NCI-H1048 (cell line): ENCODE data around the gene FADS2.

ENCODE experiments used
- DNase-seq: peaks from one replicate; lab custom pipeline; 2025; lab: John Stamatoyannopoulos, UW

FADS2 gene

DNA sequence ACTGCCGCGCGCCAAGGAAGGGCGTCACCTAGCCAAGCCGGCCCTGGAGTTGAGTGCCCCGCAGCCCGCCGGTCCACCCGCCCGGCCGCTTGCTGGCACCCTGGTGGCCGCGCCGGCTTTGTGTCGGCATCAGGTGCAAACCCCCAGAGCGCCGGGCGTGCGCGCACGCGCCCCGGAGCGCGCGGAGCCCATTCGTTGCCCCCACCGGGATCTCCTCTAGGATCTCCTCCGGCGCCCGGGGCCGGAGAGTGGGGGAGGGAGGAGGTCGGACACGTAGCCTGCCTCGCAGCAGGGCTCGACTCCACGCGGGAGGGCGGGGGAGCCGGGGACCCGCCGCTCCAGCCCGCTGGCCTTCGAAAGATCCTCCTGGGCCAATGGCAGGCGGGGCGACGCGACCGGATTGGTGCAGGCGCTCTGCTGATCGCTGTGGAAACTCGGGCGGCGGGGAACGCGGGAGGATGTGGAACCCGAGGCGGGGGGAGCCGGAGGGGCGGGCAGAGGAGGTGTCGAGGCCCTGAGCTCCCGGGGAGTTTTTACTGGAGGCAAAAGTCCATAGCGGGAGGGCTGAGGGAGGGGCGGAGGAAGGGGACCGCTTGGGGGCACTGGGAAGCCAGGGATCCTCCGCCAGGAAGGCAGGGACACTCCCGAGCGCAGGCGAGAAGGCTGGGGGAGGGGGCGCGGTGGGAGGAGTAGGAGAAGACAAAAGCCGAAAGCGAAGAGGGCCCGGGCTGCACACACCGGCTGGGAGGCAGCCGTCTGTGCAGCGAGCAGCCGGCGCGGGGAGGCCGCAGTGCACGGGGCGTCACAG lies at the start of gene FADS2:
TSS of gene FADS2 (plus strand) at position 730 of the 808 bp plus-strand sequence. CDS start 91 bp downstream, outside the sequence.
- DNase-seq = peak; percentile 78

DNA sequence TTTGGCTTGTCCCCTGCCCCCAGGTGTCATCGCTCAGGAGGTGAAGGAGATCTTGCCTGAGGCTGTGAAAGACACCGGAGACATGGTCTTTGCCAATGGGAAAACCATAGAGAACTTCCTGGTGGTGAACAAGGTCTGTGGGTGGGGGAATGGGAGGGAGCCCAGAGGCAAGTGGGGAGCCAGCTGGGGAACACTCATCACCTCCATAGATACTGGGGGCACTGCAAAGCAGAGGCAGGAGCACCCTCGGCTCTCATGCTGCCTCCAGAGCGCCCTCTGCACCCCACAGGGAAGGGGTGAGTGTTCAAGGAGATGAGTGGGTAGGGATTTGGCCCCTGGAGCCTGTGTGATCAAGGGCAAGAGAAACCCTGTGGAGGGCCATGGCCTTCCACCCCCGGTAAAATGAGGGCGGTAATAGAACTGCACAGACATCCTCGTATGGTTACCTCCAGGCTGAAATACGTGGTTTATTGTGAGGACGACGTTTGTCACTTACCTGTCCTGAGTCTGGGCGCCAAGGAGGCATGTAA lies 49.7 kb upstream of the FADS2 start:
- no peak for DNase-seq

DNA sequence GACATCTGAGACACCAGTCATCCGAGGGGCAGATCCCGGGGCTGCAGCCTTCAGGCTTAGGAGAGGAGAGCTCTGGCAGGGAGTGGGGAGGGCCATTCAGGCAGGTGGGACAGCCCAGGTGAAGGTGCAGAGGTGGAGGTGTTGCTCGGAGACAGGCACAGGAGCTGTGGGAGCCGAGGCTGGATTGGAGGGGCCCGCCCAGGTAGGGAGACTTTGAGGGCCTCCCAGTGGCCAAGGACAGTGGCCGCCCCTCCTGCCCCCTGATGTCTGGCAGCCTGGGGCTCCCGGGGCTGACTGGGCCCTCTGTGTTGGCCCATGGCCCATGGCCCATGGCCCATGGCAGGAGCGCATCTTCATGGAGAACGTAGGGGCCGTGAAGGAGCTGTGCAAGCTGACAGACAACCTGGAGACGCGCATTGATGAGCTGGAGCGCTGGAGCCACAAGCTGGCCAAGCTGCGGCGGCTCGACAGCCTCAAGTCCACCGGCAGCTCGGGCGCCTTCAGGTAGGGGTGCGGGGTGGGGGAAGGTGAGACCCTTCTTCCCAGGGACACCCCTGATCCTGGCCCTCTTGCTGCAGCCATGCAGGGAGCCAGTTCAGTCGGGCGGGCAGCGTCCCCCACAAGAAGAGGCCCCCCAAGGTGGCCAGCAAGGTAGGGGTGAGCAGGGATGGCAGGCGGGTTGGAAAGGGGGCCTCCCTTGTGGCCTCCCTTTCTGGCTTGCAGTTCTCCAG lies 49.0 kb upstream of the FADS2 start:
- DNase-seq = no peak

DNA sequence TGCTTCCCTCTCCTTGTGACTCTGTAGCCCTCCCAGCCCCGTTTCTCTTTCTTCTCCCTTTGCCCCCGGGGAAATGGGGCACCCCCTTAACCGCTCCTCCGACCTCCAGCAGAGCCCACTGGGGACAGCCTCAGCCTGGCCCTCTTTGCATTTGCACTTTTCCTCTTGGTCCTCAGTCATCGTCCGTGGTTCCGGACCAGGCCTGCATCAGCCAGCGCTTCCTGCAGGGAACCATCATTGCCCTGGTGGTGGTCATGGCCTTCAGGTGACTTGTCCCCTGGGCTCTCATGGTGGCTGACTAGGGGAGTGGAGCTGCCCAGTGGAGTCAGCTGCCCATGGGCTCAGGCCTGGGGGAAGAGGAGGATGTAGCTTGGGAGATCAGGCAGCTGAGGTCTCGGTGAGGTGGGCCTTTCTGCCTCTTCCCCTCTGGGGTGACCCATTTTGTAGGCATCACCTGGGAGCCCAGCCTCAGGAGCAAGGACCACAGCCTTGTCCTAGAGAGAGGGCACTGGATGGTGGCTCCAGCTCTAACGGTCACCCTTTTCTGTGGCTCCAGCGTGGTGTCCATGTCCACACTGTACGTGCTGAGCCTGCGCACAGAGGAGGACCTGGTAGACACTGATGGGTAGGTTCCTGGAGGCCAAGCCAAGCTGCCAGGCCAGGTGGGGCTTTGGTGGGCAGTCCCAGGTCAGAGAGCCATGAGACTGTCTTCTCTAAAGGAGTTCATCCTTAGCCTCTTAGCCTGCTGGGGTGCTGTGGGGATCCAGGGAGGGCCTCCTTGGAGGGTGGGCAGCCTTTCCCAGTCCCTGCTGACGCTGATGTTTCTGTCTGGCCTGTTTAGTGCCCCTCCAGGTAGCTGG lies 48.2 kb upstream of the FADS2 start:
- no peak for DNase-seq

DNA sequence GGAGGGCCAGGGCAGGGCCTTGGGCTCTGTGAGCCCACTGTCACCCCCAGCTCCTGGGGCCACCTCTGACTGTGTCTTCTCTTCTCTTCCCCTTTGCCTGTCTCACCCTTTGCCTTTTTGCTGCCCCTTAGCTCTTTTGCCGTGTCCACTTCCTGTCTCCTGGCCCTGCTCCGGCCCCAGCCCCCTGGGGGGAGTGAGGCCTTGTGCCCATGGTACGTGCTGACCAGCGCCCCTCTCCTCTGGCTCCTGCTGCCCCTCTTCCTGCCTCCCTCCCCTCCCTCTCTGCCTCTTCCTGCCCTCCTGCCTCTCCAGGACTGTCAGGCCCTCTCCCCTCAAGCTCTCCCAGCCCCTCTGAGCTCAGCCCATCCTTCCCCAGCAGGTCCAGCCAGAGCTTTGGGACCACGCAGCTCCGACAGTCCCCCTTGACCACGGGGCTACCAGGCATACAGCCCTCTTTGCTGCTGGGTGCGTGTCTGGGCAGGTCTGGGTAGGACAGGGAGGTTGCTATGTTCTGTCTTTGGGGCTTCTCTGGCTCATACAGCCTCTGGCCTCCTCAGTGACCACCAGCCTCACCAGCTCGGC lies 47.4 kb upstream of the FADS2 start:
- no peak for DNase-seq

DNA sequence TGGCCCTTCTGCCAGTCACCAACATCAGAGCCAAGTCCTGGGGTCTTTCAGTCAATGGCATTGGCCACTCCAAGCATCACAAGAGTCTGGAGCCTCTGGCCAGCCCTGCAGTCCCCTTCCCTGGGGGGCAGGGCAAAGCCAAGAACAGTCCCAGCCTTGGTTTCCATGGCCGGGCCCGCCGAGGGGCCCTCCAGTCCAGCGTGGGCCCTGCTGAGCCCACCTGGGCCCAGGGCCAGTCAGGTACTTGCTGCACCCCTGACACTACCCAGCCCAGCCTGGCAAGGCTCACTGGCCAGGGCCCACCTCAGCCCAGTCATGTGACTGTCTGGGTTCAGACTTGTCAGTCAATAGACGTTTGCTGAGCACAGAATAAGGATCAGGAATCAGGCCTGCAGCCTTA lies 46.5 kb upstream of the FADS2 start:
- no peak for DNase-seq

DNA sequence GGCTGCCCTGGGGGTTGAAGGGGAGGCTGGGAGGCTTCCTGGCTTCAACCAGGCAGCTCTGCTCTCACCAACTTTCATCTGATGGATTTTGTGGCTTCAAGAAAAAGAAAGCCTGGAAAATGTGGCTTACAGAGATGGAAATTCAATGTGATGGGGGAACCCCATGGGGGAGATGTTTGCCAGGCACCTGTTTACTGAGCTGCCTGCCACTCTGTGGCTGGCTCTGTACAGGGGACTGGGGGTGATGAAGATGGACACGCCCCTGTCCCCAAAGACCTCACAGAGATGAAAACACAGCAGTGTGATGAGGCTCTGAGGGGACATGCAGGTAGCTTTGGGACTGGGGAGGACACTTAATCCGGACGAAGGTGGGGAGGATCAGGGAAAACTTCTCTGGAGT lies 45.8 kb upstream of the FADS2 start:
- DNase-seq = no peak

DNA sequence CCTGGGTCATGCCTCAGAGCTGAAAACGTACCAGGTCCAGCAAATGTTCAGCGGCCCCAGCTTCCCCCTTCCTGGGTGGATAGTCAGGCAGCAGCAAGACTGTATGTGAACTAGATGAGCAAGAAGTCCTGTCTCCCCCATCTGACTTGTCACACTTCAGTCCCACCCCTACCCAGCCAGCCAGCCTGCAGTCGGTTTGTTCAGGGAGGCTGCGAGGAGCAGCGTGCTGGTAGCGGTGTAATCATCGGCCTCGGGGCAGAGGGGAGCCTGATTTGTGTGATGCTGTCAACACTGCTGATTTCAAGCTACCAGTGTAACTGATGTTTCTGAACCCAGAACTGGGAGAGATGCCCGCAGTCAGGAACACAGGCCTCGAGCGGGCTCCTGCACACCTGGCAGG lies 45.3 kb upstream of the FADS2 start:
- DNase-seq = no peak

DNA sequence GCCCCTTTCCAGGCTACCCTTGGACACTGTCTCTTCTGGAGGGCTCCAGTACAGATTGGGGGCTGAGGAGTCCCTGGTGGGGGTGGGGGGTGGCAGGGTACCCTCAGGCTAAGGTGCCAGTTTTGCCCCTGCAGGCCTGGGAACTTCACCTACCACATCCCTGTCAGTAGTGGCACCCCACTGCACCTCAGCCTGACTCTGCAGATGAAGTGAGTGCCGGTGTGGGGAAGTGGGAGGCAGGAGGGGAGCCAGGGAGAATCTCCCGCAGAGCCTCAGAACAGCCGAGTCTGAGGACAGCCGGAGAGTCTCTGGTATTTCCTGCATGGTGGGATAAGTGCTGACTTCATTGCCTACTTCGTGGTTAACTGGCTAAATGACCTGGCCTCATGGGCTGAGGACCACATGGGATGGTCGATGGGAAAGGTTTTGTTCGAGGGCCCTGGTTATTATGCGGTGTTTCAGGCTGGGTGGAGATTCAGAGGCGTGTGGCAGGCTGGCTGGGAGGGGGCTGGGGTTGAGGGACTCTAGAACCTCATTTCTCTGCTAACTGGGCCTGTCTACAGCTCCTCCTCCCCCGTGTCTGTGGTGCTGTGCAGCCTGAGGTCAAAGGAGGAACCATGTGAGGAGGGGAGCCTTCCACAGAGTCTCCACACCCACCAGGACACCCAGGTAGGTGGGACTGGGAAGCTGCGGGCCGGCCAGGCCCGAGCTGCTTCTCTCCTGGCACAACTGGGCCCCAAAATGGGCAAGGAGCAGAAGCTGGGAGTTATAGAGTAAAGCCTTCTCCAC lies 44.2 kb upstream of the FADS2 start:
- no peak for DNase-seq

DNA sequence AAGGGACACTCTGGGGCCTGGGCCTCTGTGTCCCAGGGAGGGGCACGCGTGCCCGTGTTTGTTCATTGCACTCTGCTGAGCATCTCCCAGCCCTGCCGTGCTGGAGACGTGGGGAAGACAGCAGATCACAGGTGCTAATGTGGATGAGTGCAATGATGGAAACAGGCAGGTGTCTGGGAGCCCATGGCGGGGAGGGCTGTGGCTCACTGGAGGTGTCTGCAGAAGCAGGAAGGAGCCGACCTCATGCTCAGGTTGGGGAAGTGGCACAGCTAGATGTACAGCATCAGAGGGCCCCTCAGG lies 43.6 kb upstream of the FADS2 start:
- no peak for DNase-seq

DNA sequence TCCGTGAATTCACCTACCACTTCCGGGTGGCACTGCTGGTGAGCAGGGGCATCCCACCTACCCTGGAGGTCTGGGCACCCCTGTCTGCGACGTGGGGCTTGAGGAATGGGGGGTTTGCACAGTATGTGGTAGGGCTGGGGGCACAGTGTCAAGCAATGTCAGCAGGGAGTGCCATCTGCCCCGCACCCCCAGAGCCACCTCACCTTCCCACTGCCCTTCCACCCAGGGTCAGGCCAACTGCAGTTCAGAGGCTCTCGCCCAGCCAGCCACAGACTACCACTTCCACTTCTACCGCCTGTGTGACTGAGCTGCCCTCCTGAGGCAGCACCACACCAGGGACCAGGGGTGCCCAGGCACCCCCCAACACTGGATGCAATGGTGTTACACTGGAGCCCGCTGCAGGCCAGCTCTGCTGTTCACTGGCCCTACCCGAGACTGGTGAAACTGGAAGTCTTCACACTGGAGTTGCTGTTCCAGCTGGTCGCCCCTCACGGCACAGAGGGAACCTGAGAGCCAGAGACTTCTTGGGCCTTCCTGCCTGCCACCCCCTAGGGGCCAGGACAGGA lies 42.2 kb upstream of the FADS2 start:
- DNase-seq = no peak

DNA sequence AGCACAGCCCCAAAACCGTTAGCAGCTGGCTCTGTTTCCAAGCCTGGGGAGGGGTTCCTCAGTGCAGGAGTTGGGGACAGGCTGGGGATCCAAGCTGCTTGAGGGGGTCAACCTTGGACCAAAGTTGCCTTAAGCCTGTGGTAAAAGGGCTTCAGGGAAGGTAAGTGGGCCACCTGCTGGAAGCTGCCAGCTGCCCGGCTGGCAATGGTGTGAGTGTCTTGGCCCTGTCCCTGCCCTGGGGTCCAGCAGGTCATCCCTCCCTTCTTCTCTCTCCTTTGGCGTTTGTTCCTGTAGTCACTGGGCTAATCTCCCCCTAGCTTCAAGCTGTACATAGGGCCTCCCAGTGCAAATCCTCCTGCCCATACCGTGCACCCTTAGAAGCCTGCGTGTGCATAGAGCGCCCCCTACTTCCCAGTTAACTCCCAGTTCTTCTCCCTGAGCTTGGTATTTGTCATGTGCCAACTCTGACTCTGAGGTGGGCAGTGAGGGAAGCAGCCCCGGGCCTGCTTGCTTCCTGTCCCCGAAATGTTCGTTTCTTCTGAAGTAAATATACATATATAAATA lies 40.1 kb upstream of the FADS2 start:
- no peak for DNase-seq

DNA sequence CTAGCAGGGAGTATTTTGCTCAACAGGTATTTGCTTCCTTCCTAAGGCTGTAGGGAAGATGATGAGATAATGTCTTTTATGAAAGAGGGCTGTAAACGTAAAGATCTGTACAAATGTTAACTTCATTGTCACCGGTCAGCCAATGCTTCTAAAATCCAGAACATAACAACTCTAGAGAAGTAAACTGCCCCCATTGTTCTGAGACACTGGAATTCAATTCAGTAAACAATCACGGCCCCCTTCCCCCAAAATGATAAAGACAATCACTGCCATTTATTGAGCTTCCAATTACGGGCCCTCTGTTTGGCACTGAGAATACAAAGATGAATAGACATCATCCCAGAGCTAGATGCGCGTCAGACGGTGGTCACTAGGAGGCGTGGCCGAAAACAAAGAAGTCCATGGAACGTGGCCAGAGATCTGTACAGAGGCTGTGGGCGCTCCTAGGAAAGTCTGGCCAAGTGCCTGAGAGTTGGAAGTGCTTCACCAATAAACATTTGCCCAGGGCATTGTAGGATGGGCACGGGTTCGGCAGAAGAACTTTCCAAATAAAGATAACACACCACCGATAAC lies 36.3 kb upstream of the FADS2 start:
- DNase-seq = peak; percentile 70

DNA sequence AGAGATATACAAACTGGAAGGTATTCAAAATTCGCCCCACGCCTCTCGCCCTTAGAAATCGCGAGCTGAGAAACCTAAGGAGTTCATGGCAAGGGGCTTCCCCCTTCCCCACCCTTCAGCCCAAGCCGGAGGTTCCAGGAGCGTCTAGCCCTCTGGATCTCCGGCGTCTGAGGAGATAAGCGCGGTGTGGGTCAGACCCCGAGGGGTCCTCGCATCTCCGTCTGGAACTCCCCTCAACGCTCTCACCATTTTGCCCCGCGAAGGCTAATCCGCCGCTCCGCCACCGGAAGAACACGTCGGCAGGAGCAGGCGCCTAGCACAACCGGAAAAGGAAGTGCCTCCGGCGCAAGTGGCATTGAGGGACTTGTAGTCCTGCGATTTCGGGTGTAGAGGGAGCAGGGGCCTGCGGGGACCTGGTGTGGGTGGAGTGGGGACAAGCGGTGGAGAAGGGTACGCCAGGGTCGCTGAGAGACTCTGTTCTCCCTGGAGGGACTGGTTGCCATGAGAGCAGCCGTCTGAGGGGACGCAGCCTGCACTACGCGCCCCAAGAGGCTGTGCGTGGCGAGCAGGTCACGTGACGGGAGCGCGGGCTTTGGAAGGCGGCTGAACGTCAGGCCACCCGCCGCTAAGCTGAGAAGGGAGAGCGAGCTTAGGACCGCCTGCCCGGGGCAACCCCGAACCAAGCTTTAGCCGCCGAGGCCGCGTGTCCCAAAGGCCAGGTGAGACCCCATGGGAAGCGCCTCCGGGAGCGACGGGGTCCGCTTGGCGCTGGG lies 35.6 kb upstream of the FADS2 start, which contains the start of the genes FEN1 and TMEM258:
TSS of gene FEN1 (plus strand) at position 602 of the 773 bp plus-strand sequence. CDS start 2,451 bp downstream, outside the sequence.
TSS of gene TMEM258 (minus strand) at position 290 of the 773 bp plus-strand sequence. CDS start at position 249, 41 bp downstream.
- DNase-seq = peak; percentile 83

DNA sequence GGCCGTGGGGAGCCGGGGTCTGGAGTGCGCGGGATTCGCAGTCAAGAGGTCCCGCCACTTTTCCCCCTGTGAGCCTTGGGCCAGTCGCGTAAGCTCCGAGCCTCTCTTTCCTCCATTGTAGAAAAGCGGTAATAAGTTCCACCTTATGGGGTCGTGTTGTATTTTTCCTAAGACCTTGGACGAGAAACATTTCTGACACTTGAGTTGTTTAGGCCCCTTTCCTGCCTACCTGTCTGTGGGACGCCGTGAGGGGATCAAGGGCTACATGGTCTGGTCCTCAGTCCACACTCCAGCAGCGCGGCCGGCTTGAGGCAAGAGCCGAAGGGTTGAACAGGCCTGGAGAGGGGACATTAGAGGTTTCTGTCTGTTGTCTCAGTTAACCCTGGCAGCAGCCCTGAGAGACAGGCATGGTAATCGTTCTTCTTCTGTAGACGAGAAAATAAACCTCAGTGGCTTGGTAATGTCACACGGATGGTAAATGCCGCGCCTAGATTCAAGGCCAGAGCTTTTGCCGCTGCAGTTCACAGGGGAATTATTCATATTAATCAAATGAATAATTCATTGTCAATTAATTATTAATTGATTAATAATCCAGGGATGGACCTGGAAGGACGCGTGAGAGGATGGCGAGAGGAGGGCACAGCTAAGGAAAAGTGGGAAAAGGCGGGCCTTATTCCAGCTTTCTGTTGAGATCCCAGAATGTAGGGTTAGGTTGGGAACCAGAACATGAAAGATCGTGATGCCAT lies 34.8 kb upstream of the FADS2 start:
- DNase-seq = no peak

DNA sequence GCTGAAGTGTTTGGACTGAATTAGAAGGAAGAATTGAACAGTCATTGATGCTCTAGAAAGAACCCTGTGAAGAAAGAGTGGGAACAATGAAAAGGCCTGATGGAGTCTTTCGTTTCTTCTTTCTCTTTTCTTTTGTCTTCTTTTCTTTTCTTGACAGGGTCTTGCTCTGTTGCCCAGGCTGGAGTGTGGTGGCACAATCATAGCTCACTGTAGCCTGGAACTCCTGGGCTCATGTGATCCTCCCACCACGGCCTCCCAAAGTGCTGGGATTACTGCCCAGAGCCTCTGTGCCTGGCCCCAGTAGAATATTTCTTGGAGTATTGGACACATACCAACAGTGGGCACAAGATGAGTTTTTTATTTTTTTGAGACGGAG lies 34.3 kb upstream of the FADS2 start:
- no peak for DNase-seq

DNA sequence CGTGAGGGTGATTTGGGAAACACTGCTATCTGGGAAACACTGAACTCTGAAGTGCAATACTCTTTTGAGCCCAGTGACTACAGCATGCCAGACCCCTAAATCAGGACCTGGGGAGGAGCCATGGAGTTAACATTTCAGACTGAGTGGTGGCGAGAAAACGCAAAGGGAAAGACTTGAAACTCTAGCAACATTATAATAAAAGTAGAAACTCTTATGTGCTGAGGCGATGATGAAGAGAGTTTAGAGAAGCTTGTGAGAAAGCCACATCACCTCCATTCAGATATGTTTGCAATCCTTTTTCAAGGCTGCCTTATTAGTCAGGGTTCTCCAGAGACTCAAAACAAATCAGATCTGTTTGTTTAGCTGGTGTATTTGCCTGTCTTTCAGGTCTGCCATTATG lies 33.5 kb upstream of the FADS2 start:
- DNase-seq = no peak

DNA sequence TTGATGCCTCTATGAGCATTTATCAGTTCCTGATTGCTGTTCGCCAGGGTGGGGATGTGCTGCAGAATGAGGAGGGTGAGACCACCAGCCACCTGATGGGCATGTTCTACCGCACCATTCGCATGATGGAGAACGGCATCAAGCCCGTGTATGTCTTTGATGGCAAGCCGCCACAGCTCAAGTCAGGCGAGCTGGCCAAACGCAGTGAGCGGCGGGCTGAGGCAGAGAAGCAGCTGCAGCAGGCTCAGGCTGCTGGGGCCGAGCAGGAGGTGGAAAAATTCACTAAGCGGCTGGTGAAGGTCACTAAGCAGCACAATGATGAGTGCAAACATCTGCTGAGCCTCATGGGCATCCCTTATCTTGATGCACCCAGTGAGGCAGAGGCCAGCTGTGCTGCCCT lies 32.6 kb upstream of the FADS2 start:
- DNase-seq = no peak
